Dendritic cell treated with granulocyte-macrophage colony-stimulating factor and Interleukin-4, amounts not matched to agents 40 ng/mL and 50 ng/mL, for 4 days (primary cell): ENCODE results near the gene LPO.

Source experiments
- H3K27ac Mint-ChIP-seq: one replicate; pipeline ENCODE4 v1.8.0; 2022; ENCODE audit warnings: mild to moderate bottlenecking, mixed read lengths
- H3K27me3 Mint-ChIP-seq: one replicate; pipeline ENCODE4 v1.8.0; 2022; ENCODE audit warnings: mild to moderate bottlenecking, mixed read lengths
- H3K36me3 Mint-ChIP-seq: one replicate; pipeline ENCODE4 v1.8.0; 2022; ENCODE audit warnings: low read depth, mixed read lengths
- H3K4me1 Mint-ChIP-seq: one replicate; pipeline ENCODE4 v1.8.0; 2022; ENCODE audit warnings: low read depth, mixed read lengths
- H3K4me3 Mint-ChIP-seq: one replicate; pipeline ENCODE4 v1.8.0; 2022; ENCODE audit warnings: mild to moderate bottlenecking, moderate library complexity, mixed read lengths
- H3K9me3 Mint-ChIP-seq: one replicate; pipeline ENCODE4 v1.8.0; 2022; ENCODE audit warnings: mixed read lengths
- intact Hi-C: fragments of 100-400 bp; cut with micrococcal nuclease; formaldehyde crosslinking; loops from one replicate; pipeline ENCODE4 v1.15.0; 2022

Gene LPO

DNA sequence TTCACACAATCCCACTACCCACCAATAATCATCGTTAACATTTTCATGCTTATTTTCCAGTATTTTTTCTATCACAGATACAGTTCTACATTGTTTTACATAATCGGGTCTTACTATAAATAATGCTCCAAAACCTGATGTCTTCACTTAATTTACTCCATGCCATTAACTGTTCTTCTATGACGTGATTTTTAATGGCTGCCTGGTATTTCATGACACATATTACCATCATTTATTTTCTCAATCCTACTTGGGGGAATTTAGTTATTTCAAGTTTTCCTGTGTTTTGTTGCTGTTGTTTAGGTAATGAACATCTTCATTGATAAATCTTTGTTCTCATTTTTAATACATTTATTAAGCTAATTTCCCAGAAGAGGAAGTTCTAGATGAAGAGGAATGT is 14.7 kb downstream of the LPO start:
- Mint-ChIP-seq H3K4me3 (no peak overlapping the region), H3K4me1 (peaks cover 27% of the 10 kb centered on the region), H3K27me3 (peaks cover 76% of the 10 kb centered on the region), H3K36me3 (no peaks in the 10 kb centered on the region), H3K27ac (no peak overlapping the region), H3K9me3 (no peaks in the 10 kb centered on the region)
- intact Hi-C loops = no loop called here

DNA sequence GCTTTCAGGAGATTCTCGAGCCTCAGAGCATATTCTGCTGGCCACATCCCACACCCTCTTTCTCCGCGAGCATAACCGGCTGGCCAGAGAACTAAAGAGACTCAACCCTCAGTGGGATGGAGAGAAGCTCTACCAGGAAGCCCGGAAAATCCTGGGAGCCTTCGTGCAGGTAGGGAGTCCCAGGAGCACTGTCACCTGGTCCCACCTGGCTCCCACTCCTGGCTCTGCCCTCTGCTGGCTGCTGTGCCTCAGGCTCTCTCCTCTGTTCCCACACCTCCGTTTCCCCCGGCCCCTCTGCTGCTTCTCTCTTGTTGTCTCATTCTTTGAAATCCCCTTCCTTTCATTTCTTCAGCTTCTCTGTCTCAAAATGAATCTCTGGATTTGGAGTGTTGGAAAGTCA is 16.4 kb downstream of the LPO start:
- Mint-ChIP-seq H3K4me1 (peaks cover 11% of the 10 kb centered on the region), H3K27me3 (peaks cover 75% of the 10 kb centered on the region), H3K36me3 (no peaks in the 10 kb centered on the region), H3K4me3 (no peak overlapping the region), H3K9me3 (no peaks in the 10 kb centered on the region), H3K27ac (no peak overlapping the region)
- intact Hi-C loops = no loop called here

DNA sequence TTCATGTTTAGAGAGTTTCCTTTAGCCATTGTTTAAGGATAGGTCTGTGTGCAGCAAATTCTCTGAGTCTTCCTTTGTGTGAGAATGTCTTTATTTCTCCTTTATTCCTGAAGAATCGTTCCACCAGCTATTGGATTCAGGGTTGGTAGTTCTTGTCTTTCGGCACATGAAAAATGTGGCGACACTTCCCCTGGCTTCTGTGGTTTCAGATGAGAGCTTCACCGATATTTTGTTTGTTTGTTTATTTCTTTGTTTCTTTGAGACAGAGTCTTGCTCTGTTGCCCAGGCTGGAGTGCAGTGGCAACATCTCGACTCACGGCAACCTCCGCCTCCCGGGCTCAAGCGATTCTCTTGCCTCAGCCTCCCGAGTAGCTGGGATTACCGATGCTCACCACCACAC is 23.8 kb downstream of the LPO start:
- H3K27ac Mint-ChIP-seq = no peak overlapping the region
- no peak overlapping the region for H3K4me3 Mint-ChIP-seq
- peaks cover 77% of the 10 kb centered on the region for H3K27me3 Mint-ChIP-seq
- H3K4me1 Mint-ChIP-seq = peaks cover 7% of the 10 kb centered on the region
- intact Hi-C loops = no loop called here
- no peaks in the 10 kb centered on the region for H3K36me3 Mint-ChIP-seq
- no peaks in the 10 kb centered on the region for H3K9me3 Mint-ChIP-seq

DNA sequence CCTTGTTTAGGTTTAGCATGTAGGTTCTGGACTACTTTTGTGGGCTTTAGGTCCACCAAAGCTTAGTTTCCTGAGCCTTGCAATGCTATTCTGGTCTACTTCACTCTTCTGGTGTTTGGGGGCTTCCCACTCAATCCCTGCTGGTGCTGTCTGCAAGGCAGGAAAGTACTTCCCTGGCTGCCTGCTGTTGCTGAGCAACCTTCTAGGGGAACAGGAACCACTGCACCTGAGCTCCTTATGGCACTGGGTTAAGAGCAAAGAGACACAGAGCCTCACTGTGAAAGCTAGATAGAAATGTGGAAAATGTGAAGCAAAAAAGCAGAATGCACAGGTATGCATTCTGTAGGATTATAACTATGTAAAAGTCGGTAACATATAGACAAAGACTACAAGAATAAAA is 25.4 kb downstream of the LPO start:
- H3K27ac Mint-ChIP-seq = no peak overlapping the region
- H3K27me3 Mint-ChIP-seq = peaks cover 62% of the 10 kb centered on the region
- H3K36me3 Mint-ChIP-seq = no peaks in the 10 kb centered on the region
- peaks cover 23% of the 10 kb centered on the region for H3K4me1 Mint-ChIP-seq
- no peak overlapping the region for H3K4me3 Mint-ChIP-seq
- no peaks in the 10 kb centered on the region for H3K9me3 Mint-ChIP-seq
- intact Hi-C loops = no loop called here

DNA sequence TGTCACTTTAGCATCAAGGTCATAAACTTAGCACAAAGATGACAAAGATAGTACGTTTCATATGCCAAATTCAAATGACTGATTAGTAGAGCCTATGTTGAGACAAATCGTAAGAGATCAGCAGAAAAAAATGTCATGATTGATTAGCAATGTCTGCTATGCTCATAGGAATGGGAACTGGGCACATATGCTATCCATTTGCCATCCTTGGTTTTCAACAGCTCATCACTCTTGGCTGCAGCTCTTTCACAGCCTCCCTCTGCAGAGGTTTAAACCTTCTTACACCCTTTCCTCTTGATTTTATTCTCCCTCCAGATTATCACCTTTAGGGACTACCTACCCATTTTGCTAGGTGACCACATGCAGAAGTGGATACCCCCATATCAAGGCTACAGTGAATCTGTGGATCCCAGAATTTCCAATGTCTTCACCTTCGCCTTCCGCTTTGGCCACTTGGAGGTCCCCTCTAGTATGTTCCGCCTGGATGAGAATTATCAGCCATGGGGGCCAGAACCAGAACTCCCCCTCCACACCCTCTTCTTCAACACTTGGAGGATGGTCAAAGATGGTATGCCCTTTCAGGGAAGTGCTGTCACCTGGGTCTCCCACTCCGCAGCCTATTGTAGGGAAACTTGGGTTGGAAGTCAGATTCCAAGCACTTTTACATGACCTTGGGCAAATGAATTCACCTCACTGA is 26.2 kb downstream of the LPO start:
- Mint-ChIP-seq H3K9me3 (no peaks in the 10 kb centered on the region), H3K36me3 (no peaks in the 10 kb centered on the region), H3K4me1 (peaks cover 31% of the 10 kb centered on the region), H3K27ac (no peak overlapping the region), H3K4me3 (no peak overlapping the region), H3K27me3 (peaks cover 56% of the 10 kb centered on the region)
- intact Hi-C loops = loop anchor here (5.0 kb wide), 1 partner anchor 32 kb away; no protein-coding TSS in a partner anchor

DNA sequence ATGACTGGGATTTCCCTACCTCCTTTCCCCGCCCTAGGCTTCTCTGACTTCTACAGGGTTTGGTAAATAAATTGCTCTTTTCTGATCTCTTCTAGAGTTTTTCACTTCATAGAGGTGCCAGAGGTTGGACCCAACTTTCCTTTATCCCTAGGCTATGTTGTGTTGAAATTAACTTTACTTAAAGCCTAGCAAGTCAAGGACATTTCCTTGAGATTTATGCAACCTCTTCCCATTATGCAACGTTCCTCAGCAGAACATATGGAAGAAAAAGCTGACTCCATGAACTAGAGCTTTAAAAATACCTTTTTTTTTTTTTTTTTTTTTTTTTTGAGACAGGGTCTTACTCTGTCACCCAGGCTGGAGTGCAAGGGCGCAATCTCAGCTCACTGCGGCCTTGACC is 26.9 kb downstream of the LPO start:
- Mint-ChIP-seq H3K9me3 (no peaks in the 10 kb centered on the region), H3K4me3 (no peak overlapping the region), H3K36me3 (no peaks in the 10 kb centered on the region), H3K27me3 (peaks cover 49% of the 10 kb centered on the region), H3K27ac (no peak overlapping the region), H3K4me1 (peaks cover 38% of the 10 kb centered on the region)
- intact Hi-C loops = loop anchor here (5.0 kb wide), 1 partner anchor 33 kb away; no protein-coding TSS in a partner anchor

DNA sequence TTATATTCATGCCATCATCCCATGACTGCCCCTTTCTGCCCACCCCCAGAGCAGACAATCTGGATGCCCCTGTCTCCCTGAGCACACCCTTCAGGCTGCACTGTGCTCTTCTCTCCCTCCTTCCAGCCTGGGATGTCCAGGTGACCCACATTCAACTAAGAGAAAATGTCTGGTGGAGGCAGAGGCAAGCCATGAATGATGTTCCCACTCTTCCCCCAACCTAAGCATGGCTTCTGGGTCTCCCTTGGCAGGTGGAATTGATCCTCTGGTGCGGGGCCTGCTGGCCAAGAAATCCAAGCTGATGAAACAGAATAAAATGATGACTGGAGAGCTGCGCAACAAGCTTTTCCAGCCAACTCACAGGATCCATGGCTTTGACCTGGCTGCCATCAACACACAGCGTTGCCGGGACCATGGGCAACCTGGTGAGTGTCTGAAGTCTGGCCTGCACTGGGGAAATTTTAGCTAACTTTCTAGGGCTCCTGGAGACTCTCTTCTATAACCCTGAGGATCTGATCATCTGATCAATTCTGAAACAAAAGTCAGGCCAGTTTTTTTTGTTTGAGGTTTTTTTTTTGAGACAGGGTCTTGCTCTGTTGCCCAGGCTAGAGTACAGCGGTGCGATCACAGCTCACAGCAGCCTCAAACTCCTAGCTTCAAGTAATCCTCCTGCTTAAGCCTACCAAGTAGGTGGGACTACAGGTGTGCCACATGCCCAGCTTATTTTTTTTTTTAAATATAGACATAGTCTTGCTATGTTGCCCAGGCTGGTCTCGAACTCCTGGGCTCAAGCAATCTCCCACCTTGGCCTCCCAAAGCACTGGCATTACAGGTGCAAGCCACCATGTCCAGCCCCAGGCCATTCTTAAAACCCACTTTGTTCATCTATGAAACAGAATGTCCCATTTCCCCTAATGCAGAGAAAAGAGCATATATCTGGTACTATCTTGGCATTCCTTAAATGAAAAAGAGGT is 27.8 kb downstream of the LPO start:
- no peak overlapping the region for H3K27ac Mint-ChIP-seq
- intact Hi-C loops = loop anchor here (5.0 kb wide), 1 partner anchor 34 kb away; no protein-coding TSS in a partner anchor
- H3K27me3 Mint-ChIP-seq = peaks cover 39% of the 10 kb centered on the region
- no peak overlapping the region for H3K4me3 Mint-ChIP-seq
- no peaks in the 10 kb centered on the region for H3K9me3 Mint-ChIP-seq
- no peaks in the 10 kb centered on the region for H3K36me3 Mint-ChIP-seq
- H3K4me1 Mint-ChIP-seq = peaks cover 47% of the 10 kb centered on the region

DNA sequence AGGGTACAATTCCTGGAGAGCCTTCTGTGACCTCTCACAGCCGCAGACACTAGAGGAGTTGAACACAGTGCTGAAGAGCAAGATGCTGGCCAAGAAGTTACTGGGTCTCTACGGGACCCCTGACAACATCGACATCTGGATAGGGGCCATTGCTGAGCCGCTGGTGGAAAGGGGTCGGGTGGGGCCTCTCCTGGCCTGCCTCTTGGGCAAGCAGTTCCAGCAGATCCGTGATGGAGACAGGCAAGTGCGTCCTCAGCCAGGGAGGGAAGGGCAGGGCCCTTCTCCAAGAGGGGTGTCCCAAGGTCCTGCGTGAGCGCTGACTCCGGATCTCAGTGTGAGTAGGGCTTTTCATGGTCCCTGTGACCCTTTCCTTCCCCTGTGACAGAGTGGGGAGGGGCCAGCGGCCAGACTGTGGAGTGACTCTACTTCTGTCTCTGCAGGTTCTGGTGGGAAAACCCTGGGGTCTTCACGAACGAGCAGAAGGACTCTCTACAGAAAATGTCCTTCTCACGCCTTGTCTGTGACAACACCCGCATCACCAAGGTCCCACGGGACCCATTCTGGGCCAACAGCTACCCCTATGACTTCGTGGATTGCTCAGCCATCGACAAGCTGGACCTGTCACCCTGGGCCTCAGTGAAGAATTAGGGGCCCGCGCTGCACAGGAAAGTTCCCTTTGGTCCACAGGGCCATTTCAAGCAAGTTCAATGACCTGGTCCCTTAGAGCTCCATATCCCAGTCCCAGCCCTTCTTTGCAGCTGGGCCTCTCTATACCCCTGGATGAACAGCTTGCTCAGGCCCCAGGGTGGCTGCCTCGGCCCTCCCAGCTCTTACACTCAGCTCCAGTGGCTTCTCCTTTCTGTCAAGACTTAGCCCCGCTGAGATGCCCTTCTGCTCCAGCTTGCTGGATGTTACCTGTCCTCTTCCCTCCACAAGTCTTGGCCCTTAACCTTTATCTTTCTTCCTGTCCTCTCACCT is 29.3 kb downstream of the LPO start:
- Mint-ChIP-seq H3K9me3 (no peaks in the 10 kb centered on the region), H3K27ac (peak overlapping the region; percentile 14), H3K36me3 (no peaks in the 10 kb centered on the region), H3K4me1 (peaks cover 61% of the 10 kb centered on the region), H3K4me3 (no peak overlapping the region), H3K27me3 (peaks cover 28% of the 10 kb centered on the region)
- intact Hi-C loops = loop anchor here (5.0 kb wide), 1 partner anchor 35 kb away; no protein-coding TSS in a partner anchor

DNA sequence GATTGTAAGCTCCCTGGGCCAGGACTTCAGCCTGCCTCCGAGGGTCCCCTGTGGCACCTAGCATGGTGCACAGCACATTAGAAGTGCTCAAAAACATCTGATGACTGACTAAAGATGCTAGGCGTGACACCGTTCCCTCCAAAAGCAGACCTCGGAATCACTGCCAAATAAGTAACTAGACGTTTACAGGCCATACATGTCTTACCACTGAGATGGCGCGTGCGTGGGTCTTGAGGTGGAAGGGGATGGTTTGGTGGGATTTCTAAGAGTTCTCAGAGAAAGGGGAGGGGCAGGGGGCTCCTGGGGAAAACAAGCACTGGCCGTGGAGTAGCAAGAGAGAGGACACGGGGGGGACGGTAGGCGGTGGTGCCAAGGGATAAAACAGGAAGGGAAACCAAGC is 29.9 kb downstream of the LPO start:
- Mint-ChIP-seq H3K4me3 (no peak overlapping the region), H3K4me1 (peaks cover 68% of the 10 kb centered on the region), H3K27me3 (peaks cover 21% of the 10 kb centered on the region), H3K36me3 (no peaks in the 10 kb centered on the region), H3K27ac (peak overlapping the region; percentile 14), H3K9me3 (no peaks in the 10 kb centered on the region)
- intact Hi-C loops = loop anchor here (5.0 kb wide), 1 partner anchor 36 kb away; no protein-coding TSS in a partner anchor

DNA sequence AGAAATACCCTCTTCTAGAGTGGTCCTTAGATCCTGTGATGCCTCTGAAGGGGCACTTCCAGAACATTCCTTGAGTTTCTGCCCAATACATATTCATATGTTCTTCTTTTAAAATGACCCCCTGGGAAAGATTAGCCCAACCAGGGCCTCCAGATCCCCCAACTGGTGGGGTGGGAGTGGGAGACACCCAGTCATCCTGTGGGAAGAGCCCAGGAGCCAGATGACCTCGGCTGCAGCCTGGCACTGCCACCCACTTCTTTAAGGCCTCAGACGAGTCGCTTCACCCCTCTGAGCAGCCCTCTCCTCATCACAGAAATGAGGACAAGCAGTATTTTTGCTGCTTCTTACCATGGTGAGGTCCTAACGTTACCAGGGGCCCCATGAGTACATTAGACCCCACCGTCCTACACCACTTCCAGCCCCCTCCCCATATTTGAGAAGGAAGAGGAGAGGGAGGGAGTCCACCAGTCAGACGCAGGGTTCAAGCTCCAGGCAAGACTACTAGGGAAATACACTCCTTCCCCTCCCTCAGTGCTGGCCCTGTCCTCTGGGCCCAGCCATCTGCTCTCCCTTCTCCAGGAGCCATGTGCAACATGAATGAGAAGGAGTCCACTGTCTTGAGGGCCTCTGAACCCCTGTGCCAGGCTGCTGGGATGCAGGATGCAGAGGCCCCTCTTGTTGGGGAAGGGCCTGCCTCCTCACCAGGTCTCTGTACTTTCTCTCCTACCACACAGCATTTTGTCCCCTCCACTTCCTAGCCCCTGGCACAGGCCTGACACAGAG is 30.6 kb downstream of the LPO start:
- Mint-ChIP-seq H3K9me3 (no peaks in the 10 kb centered on the region), H3K4me1 (peaks cover 70% of the 10 kb centered on the region), H3K27ac (peak overlapping the region; percentile 43), H3K4me3 (no peak overlapping the region), H3K36me3 (no peaks in the 10 kb centered on the region), H3K27me3 (peaks cover 15% of the 10 kb centered on the region)
- intact Hi-C loops = loop anchor here (5.0 kb wide), 1 partner anchor 37 kb away; no protein-coding TSS in a partner anchor

DNA sequence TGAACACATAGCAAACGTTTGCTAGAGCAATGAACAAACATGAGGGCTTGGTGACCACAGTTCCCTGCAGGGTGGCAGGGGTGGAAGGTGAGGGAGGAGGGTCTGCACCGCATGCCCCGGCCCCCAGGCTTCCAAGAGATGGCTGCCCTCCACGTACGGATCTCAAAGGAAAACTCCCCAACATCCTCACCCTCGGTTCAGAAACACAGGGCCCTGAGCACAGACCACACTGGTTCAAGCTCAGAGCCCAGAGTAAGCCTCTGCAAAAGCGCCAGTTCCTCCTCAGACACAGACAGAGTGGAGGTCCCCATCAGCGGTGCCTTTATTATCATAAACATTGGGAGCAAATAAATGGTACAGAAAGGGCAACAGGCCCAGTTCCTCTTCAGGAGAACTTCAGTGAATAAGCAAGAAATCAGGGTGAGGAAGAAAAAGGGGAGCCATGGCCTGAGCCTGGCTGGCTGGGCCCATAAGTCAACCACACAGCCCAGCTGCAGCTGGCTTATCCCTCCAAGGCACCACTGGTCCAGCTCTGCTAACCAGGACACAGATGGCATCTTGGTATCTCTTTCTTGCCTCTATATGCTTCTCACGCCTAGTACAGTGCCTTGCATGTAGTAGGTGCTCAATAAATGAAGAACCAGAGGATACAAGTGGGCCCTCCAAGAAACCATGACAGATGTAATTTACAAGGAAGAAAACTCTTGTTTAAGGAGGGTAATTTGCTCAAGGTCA is 31.3 kb downstream of the LPO start:
- Mint-ChIP-seq H3K36me3 (no peaks in the 10 kb centered on the region), H3K4me1 (peaks cover 74% of the 10 kb centered on the region), H3K27me3 (peaks cover 12% of the 10 kb centered on the region), H3K27ac (peak overlapping the region; percentile 43), H3K9me3 (no peaks in the 10 kb centered on the region), H3K4me3 (no peak overlapping the region)
- intact Hi-C loops = loop anchor here (5.0 kb wide), 1 partner anchor 37 kb away; no protein-coding TSS in a partner anchor

DNA sequence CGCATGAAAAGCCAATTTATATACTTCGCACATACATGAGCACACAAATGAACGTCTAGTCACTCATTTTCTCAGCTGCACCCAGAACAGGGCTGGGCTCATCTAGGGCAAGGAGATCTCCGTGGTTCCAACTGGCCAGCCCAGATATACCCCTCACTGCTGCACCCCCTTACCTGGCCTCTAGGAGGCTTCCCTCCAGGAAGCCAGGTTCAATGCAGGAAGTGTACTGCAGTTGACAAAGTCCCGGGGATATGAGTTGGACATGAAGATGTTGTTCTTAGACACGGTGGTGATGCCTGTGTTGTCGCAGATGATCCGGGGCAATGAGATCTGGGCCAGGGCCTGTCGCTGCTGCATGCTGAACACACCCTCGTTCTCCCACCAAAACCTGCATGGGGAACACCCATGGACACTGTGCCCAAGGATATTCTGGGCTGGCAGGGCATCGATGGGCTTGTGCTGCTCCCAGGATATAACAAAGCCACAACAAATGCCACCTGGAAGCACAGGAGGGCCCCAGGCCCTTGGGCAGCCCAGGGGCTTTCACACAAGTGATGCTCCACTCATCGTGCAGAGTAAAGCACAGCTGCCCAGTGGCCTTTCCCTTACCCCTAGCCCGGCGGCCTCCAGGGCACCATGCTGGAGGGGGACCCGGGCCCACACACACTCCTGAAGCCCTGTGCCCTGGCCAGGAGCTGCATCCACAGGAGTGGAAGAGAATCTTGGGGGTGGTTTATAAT is 32.3 kb downstream of the LPO start:
- Mint-ChIP-seq H3K9me3 (no peaks in the 10 kb centered on the region), H3K27me3 (peaks cover 6% of the 10 kb centered on the region)

More for the DNA sequence above, 32.3 kb downstream of the LPO start:
- intact Hi-C loops = no loop called here
- Mint-ChIP-seq H3K4me3 (no peak overlapping the region), H3K36me3 (no peaks in the 10 kb centered on the region), H3K4me1 (peaks cover 81% of the 10 kb centered on the region), H3K27ac (peak overlapping the region; percentile 16)
